Body of pancreas (tissue), 4 donors: Measurements from ENCODE around the gene CD47.

Source experiments
- POLR2A ChIP-seq, 3 donors: fragments of 450-650 bp; IDR thresholded peaks; one replicate each; pipeline ENCODE4 v1.6.1; 2016; ENCODE audit warnings: antibody characterized with exemption in 3 of 3, mild to moderate bottlenecking in 2 of 3
- TF ChIP-seq, protein P1 (sequence below), 7 experiments: fragments of 450-650 bp in 4 of 7; fragments of 200-600 bp in 3 of 7; sonication (generic) in 3 of 7; IDR thresholded peaks; one replicate each; pipeline ENCODE4 v1.5.1; 2016 to 2019; ENCODE audit warnings: antibody characterized with exemption in 7 of 7

DNA sequence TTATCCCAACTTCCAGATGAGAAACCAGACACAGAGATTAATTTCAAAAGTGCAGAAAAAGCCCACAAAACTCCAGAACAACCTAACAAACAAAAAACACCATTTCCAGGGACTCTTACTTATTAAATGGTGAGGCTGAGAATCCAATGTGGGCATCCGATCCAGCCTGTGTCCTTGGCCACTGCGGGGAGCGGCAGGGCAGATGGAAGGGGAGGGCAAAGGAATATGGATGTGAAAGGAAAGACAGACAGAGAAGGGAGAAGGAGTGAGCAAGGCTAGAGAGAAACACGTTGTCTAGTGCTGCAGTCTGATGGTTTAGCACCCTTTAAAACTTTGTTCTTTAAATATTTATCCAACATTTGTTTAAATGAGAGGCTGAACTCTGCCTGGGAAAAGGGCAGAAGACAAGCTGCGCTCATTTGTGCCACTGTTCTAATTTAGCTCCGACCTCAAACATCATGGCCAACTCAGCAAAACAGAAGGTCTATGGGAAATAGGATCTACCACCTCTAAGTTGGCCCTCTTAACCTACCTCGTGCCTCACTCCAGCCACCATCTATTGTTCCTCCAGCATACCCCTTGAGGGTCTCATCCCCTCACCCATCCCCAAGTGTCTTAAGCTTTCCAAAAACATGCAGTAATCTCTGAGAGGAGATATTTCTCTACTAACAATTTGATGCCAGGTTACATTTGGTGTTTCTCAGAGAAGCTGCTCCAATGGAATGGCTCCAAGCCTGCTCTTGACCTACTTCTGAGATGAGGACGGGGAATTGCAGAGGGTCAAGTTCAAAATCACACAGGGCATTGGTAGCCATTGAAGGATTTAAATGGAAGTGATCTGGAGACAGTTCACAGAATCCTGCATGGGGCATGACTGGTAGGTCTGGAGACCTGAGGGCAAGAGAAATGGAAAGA, 77.4 kb downstream of the CD47 start:
- TF ChIP-seq, protein P1, sequence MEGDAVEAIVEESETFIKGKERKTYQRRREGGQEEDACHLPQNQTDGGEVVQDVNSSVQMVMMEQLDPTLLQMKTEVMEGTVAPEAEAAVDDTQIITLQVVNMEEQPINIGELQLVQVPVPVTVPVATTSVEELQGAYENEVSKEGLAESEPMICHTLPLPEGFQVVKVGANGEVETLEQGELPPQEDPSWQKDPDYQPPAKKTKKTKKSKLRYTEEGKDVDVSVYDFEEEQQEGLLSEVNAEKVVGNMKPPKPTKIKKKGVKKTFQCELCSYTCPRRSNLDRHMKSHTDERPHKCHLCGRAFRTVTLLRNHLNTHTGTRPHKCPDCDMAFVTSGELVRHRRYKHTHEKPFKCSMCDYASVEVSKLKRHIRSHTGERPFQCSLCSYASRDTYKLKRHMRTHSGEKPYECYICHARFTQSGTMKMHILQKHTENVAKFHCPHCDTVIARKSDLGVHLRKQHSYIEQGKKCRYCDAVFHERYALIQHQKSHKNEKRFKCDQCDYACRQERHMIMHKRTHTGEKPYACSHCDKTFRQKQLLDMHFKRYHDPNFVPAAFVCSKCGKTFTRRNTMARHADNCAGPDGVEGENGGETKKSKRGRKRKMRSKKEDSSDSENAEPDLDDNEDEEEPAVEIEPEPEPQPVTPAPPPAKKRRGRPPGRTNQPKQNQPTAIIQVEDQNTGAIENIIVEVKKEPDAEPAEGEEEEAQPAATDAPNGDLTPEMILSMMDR (IDR thresholded peaks at IDR 0.05), result no peak
- no peak for TF ChIP-seq POLR2A (IDR thresholded peaks at IDR 0.05)
